ELF-1 (cell line): Measurements from ENCODE around the gene CEP290.
"Not testable (repeated sequence)": the region's sequence is repeated elsewhere in the genome, so short reads cannot be mapped to it uniquely, and the experiment has no call there.

Experiments used
- DNase-seq: peaks from one replicate; pipeline ENCODE4 v3.0.0-alpha.2; 2016; ENCODE audit warnings: low read depth, low spot score

CEP290 gene

GRCh38 chr12:88056571-88056970 lies 85.3 kb downstream of the CEP290 start:
- no peak for DNase-seq

DNA sequence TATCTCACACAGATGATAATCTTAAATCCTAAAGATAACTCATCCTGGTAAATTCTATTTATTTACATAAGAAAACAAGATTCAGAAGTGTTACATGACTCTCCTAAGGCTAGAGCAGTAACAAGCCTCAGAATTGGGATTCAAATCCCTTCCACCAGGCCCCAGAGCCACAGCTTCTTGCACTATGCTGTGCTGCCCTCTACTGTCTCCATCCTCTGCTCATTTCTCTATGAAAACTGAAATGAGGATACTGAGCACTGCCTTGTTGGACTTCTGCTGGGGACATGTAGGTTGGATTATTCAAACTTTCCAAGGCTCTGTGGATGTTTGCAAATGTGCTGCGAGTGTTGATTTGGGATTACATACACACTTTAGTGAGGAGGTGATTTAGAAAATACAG lies 89.2 kb downstream of the CEP290 start:
- DNase-seq = peak; percentile 27

- DNase-seq = no peak
These were observed 97.9 kb downstream of the CEP290 start for GRCh38 chr12:88044035-88044434.

DNA sequence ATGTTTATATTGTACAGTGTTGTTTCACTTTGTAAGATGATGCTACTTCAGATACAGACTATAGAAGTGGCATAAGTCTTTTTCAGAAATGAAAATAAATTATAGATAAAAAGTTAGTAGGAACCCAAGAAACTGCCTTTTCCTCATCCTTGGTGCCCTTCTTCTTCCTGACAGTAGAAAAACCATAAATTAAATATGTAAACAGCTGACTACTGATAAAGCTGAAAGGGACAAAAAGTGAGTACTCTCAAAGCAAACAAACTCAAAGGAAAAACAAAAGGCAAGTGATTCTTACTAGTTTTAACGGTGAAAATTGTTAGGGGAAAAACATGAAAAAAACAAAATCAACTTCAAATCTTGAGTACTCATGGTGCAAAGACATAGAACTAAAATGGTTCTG lies 104.1 kb downstream of the CEP290 start:
- DNase-seq = no peak

DNA sequence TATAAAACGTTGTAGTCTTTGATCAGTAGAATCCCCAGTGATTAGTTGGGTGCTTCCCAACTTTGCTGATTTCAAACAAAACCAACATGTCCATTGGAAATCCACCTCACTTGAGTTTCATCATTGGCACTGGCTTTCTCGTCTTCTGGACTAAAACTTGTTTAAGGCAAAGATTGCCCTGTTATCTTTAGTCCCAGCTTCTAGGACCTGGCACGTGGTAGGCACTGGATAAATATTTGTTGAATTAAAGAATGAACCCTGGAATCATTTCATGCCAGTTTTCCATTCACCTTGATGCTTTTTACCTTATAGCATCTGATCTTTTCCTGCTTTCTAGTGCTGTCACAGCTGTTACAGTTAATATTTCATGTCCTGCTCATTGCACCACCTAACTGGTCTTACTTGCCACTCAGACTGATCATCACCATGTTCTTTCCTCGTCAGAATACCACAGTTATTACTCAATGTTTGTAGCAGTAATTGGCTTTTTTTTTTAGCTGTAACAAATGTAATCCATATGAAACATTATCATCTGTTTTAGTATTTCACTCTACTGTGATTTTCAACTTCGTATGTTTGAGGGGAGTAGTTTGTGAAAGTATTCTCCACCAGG lies 105.4 kb downstream of the CEP290 start:
- DNase-seq = no peak

DNA sequence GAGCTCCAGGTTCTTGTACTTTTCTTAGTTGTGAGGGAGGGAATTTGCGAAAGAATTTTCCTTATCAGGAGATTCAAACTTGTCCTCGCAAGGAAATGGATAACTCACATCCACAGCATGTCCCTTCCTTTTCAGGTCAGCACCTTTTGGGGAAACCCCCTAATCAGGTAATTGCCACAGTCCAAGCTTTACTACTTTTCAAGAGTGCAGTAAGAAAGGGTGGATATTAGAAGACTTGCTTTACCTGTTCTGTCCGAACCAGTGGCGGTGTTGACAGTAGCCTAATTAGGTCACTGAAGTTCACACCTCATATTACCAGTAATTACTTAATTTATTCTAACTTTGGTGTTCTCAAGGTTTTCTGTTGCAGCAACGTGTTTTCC lies 106.0 kb downstream of the CEP290 start:
- no peak for DNase-seq

- DNase-seq = peak; percentile 89
These were observed 106.5 kb downstream of the CEP290 start for GRCh38 chr12:88035271-88035906.

- not testable (repeated sequence) for DNase-seq
These were observed 110.7 kb downstream of the CEP290 start for GRCh38 chr12:88031161-88031560.

DNA sequence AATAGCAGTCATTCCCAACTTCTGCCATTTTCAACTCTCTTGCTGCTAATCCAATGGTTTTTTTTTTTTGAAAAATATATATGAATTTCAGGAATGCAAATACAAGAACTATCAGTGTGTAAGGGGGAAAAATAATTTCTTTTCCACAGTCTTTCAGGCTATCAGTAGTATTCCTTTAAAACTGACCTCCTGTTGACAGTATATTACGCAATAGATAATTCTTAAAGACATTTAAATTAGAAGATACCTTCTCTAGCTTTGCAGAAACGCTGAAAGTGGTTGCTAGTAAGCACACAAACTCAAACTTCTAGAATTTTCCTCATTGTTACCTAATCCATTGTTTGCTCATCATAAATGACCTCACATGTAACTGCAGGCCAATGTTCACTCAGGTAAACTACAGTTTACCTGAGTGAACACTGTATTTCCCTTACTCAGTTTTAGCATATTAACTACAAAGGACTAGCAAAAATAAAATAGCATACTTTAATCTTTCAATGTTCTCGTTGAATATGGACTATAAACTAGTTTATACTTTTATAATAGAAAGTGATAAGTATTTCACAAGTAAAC lies 112.7 kb downstream of the CEP290 start, which contains the start of gene C12orf50:
Gene C12orf50, minus strand, starts transcription at position 309 of the 573 bp plus-strand sequence. CDS start 2,439 bp downstream, outside the sequence.
- DNase-seq = no peak

GRCh38 chr12:88026196-88026595 lies 115.7 kb downstream of the CEP290 start:
- no peak for DNase-seq

DNA sequence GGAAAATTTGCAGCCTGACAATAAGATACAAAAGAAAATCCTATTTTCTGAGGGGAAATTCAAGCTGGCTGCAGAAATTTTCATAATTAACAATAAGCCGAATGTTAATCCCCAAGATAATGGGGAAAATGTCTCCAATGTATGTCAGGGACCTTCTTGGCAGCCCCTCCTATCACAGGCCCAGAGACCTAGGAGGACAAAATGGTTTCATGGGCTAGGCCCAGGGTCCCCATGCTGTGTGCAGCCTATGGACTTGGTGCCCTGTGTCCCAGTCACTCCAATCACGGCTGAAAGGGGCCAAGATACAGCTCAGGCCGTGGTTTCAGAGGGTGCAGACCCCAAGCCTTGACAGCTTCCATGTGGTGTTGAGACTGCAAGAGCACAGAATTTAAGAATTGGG lies 123.9 kb downstream of the CEP290 start:
- no peak for DNase-seq

DNA sequence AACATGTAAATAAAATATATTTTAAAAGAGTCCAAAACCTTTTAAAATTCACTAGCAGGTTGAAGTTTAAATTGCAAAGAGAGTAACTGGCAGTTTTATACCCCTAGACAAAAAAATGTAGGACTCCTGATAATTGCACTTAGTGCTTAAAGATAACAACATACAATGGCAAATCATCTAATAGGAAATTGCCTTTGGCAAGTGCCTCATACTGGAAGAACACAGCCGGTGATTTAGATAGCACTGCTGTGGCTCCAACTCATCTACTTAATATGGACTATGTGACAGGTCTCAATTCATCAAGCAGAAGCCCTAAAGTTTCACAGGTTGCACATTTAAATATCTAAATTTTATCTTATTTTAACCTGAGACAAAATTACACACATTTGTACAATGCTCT lies 126.1 kb downstream of the CEP290 start:
- DNase-seq = no peak

- DNase-seq = no peak
These were observed 130.1 kb downstream of the CEP290 start for GRCh38 chr12:88011755-88012154.

DNA sequence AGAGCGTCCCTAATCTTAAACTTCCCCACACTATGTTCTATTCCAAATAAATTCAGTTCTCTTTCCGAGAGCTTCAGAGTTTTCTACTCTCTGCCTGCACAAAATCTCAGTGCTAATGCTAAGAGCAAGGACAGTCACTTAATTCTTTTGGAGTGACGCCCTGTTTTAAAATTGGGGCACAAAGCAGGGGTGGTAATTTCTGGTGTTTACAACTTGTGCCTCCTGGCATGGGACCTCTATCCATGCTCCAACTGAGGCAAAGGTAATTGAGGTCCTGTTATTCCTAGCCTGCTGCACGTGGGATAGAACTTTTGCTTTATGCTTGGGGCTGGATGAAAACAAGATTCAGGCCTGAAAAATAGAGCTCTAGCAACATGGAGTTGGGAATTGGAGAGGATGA lies 135.5 kb downstream of the CEP290 start:
- no peak for DNase-seq

- DNase-seq = no peak
These were observed 140.6 kb downstream of the CEP290 start for GRCh38 chr12:88001327-88001726.
